Measurements from ENCODE around the gene SGSM1.
"Not testable (repeated sequence)": the region's sequence is repeated elsewhere in the genome, so short reads cannot be mapped to it uniquely, and the experiment has no call there.

The SGSM1 gene

DNA sequence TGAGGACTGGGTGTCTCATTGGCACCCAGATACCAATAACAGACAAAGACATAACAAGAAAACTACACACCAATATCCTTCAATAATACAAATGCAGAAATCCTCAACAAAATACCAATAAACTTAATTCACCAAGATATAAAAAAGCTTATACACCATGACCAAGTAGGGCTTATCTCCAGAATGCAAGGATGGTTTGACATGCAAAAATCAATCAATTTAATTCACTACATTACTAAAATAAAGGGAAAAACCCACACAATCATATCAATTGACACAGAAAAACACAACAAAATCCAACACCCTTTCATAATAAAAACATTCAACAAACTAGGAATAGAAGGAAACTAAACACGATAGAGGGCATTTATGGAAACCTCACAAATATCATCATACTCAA is 99.9 kb downstream of the SGSM1 start:
- DNase-seq (ENCODE audit: low spot score), result no peak

DNA sequence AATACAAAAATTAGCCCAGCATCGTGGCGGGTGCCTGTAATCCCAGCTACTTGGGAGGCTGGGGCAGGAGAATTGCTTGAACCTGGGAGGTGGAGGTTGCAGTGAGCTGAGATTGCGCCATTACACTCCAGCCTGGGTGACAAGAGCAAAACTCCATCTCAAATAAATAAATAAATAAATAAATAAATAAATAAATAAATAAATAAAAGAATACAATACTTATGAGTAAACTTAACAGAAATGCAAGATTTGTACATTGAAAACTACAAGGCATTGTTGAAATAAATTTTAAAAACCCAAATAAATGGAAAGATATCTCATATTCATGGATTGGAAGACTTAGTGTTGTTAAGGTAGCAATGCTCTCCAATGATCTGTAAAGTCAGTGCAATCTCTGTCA is 101.1 kb downstream of the SGSM1 start:
- not testable (repeated sequence) for DNase-seq (ENCODE audit: low spot score)

DNA sequence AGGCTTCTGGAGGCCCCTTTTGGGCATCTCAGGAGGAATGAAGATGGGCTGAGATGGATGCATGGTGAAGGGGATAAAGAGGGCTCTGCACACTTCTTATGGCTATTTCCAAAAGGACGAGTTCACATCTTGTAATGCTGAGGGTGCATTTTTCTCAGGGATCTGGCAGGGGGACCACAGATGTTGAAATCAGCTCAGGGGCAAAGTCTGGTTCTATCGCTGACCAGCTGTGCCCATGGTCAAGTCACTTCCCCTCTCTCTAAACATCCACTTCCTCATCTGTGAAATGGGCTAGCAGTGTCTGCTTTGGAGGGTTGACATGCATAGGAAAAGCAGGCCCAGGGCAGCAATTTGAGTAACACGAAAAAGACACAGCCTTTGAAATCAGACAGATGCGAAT is 114.0 kb downstream of the SGSM1 start:
- no peak for DNase-seq (ENCODE audit: low spot score)

DNA sequence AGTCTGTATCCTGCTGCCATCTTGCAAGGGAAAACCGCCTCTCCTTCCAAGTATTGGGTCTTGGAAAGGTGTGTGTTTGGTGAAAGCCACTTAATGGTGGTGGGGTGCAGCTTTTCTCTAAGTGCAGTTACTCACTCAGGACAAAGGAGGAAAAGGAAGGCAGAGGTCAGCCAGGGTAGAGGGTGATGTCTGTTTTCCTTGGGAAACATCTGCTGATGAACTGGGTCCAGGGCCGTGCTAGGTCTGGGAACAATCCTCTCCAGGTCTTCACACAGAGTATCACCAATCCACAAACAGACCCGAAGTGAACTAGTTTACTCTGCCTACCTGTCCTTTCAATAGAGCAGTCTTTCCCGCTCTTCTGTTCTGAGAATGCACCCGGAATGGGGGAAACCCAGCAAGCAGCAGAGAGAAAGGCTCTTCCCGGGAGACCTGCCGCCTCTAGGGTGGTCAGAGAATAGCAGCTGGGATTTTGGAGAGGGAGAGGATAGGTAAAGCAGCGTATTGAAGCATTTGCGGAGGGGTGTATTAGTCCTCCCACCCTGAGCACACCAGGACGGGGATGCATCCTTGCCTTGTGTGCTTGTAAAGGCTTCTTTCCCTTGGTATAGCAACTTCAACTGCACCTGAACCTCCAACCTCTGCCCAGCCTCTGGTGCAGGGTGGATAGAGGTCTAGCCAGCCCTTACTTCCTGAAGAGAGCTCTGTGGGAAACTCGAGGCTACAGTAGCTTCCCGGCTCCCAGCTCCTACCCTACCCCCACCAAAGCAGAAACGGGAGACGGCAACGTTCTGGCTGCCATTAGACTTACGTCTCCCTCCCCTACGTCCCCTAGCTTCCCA is 119.8 kb downstream of the SGSM1 start:
- no peak for DNase-seq (ENCODE audit: low spot score)

DNA sequence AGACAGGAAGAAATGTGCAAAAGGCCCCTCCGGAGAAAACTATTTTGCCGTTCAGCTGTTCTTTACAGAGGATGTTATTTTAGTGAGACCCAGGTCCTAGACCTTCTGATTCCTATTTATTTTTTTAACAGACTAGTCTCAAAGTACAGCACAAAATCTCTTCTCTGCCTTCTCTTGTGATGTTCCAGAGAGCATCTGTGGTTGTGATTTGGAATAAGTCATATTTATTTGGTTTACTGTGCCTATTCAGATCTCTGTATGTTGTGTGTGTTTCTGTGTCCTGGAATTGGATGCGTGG is 120.4 kb downstream of the SGSM1 start:
- DNase-seq (ENCODE audit: low spot score), result no peak

DNA sequence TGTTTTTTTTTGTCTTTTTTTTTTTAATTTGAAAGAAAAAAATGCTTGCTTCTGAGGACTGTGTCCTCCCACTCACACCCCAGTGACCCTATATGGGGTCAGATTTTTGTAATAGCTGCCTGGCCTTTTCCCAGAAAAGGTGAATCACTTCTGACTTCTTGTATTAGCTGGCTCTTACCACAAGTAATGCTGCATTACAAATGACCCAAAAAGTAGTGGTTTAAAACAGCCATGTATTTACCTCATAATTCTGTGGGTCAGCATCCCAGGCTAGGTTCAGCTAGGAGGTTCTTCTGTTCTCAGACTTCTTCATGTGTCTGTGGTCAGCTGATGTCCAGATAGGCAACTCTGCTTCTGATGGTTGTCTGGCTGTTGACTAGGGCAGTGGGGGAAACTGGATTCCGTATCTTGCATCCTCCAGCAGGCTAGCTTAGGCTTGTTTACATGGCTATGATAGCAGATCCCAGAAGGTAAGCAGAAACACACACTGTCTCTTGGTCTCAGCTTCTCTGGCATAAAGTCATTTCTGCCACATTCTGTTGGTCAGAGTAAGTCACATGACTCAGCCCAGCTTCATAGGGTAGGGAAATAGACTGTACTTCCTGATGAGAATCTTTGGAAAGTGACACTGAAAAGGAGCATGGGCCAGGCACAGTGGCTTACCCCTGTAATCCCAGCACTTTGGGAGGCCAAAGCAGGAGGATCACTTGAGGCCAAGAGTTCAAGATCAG is 121.0 kb downstream of the SGSM1 start:
- no peak for DNase-seq (ENCODE audit: low spot score)

DNA sequence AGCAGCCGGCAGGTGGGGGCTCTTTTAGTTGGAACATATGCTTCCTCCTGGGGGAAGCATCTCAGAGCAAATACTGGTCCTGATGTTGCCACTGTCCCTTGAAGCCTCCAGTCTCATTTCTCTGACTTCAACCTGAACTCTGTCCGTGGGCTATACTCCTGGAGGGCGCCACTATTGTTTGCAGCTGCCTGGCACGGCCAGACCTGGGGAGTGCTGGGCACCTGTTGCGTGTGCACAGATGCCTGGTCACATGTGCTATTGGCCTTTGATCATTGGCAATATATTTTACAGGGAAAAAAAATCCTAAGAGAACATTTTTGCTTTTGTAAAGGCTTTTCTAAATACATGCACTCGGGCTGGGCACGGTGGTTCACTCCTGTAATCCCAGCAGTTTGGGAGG is 122.3 kb downstream of the SGSM1 start:
- DNase-seq (ENCODE audit: low spot score), result no peak

DNA sequence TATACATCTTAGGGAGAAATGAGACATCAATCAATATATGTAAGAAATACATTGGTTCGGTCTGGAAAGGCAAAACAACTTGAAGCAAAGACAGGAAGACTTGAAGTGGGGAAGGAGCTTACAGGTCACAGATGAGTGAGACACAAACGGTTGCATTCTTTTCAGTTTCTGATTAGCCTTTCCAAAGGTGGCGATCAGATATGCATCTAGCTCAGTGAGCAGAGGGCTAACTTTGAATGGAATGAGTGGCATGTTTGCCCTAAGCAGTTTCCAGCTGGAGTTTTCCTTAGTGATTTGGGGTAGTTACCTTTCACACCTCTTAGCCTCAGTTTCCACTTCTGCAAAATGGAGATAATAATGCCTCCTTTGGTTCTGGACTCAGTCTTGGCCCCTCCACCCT is 124.7 kb downstream of the SGSM1 start:
- DNase-seq (ENCODE audit: low spot score), result no peak

DNA sequence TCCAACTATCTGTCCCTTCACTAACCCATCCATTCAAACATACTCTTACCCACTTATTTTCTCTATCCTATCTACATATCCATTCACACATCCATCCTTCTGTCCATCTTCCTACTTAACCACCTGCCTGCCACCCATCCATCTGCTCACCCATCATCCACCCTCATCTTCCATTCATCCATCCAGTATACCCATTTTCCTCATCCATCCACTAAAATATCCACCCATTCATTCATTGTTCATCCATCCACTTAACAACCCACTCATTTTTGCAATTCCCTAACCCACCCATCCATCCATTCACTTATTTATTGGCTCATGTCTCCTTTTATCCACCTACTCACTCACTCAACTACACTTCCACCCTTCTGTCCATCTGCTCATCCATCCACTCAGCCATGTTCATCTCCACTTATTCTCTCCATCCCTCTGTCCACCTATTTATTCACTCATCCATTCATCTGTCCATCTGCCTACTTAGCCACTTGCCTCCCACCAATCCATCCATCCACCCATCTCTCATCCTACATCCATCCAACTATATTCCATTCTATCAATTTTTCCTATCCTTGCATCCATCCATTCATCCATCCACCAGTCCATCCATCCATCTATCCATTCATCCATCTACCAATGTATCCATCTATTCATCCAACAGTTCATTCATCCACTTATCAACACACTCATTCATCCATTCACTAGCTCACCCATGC is 129.9 kb downstream of the SGSM1 start:
- DNase-seq (ENCODE audit: low spot score), result no peak

DNA sequence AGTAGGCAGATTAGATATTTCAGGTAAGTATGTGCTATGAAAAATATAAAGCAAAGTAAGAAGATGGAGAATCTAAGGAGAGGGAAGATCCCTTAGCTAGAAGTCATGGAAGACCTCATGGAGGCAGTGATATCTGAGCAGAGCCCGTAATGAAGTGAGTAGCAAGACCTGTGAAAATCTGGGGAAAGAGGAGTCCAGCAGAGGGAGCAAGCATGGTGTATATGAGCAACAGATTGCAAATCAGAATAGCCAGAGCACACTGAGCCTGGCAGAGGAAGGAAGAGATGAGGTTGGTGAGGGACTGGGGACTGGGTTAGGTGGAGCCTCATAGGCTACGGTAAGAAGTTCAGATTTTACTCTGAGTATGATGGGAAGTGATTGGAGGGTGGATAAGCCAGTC is 131.1 kb downstream of the SGSM1 start:
- DNase-seq (ENCODE audit: low spot score), result peak; percentile 14

DNA sequence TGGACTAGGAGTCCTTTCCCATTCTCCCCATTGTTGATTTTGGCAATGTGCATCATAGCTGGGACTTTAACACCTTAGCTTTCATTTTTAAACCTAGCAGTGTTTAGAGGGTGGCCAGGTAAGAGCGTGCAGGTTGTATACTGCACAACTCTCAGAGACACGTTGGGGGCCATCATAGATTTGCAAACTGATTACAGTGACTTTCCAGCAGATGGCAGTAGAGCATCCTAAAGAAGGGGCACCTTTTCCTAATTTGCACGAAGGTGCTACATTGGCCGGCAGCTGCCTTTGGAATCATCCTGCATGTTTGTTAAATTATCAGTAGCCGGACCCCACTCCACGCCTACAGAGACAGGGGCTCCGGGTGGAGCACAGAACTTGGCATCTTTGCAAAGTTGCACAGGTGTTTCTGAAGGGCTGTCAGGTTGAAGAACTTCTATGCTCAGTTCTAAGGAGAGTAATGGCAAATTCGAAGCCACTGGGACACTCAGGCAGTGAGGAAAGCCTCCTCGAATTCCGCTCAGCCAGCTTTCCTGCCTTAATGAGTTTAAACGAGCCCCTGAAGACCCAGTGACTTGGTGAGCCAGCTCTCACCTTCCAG is 132.8 kb downstream of the SGSM1 start:
- peak; percentile 71 for DNase-seq (ENCODE audit: low spot score)

DNA sequence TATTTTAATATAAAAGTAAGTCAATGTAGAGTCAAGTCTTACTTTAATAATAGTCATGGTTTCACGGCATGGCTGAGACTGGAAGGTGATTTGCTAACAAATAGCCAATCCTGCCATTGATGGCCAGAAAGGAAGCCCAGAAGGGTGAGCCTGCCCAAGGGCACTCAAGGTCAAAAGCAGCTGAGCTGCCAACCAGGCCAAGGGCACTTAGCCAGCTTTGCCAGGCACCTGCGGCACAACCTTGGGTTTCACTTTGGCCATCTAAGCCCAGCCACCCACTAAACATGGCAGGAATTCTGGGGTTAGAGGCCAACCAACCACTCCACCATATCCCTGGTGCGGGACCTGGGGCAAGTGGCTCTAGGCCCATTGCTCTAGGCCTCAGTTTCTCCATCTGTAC is 136.3 kb downstream of the SGSM1 start:
- no peak for DNase-seq (ENCODE audit: low spot score)

DNA sequence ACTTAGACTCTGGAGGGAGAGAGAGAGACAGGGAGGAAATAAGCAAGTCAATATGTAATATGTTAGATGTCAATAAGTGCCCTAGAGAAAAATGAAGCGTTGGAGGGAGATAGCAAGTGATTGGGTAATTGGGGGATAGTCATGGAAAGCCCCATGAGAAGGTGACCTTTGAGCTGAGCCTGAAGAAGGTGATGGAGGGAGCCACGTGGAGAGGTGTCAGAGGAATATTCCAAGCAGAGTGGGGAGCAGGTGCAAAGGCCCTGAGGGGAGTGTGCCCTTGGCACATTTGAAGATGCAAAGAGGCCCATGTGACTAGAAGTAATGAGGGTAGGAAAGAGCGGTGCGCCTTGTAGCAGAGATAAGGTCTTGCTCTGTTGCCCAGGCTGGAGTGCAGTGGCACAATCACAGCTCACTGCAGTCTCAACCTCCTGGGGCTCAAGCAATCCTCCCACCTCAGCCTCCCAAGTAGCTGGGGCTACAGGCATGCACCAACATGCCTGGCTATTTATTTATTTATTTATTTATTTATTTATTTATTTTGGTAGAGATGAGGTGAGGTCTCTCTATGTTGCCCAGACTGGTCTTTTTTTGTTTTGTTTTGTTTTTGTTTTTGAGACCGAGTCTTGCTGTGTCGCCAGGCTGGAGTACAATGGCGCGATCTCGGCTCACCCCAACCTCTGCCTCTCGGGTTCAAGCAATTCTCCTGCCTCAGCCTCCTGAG is 138.4 kb downstream of the SGSM1 start:
- DNase-seq (ENCODE audit: low spot score), result no peak

DNA sequence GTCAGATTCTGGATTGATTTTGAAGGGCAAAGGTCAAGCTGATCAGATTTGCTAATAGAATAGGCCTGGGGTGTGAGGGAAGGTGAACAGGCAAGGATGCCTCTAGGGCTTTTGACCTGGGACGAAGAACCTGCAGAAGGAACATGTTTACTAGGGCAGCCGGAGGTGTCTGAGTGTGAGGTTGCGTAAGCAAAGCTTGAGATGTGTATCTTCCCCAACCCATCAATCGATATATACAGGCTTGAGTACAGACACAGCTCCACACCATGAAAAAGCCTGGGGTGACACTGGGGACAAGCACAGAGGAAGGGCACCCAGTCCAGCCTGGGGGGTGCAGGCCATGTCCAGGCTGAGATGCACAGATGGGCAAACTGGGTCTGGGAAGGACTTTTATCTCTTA is 139.4 kb downstream of the SGSM1 start:
- no peak for DNase-seq (ENCODE audit: low spot score)

DNA sequence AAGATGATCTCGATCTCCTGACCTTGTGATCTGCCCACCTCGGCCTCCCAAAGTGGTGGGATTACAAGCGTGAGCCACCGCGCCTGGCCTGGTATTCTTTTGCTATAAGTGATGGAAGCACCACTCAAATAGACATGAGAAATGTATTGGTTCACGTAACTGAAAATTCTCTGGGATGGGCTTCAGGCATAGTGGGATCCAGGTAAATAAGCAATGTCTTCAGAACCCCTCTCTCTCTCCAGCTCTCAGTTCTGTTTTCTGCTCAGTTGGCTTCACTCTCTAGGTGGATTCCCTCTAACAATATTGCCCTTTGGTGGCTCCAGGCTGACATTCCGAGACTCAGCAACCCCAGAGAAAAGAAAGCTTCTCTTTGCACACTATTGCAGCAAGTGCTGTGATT is 141.4 kb downstream of the SGSM1 start:
- no peak for DNase-seq (ENCODE audit: low spot score)

DNA sequence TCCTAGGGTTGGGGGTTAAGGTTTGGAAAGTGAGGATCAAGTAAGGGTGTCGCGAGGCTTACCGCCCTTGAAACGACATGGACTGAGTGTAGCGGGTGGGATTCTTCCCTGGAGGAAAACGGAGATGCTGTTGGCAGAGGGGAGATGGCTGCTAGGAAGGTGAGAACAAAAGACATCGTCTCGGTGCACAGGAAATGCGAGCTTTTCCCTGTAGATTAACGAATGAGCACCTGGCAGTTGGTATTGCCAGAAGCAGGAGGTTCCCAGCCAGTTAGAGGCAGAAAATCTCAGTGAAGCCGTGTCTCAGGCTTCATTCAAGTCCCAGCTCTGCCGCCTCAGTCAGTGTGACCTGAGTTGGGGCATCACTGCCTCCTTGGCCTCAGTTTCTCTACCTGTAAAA is 141.9 kb downstream of the SGSM1 start:
- no peak for DNase-seq (ENCODE audit: low spot score)

DNA sequence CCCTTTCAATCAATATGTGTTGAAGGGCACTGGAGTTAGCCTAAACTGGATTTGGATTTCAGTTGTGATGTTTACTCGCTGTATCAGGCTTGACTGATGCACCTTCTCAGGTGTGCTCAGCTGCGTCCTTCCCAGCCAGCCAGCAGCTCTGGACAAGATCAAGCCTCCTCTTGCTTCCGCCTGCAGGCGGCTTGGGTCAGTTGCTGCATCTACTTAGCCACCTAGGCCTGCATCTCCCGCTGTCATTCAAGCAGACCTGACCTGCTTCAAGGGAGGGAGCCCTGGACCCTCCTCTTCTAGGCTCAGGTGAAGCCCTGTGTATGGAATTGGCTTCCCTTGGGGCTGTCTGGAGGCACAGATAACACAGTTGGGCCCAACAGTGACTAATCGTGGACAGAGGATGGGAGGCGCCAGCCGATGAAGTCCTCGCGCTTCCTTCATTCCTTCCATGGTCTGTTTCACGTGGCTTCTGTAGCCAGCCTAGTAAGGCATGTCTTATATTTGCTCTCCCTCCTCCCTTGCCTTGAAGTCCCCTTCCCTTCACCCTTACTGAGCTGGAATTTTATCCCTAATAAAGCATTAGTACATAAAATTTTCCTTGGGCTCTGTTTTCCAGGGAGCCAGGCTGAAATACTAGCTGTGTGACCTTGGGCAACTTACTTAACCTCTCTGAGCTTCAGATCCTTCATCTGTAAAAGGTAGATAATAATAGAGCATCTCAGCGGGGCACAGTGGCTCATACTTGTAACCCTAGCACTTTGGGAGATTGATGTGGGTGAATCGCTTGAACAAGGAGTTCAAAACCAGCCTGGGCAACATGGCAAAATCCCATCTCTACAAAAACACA is 142.6 kb downstream of the SGSM1 start:
- no peak for DNase-seq (ENCODE audit: low spot score)

DNA sequence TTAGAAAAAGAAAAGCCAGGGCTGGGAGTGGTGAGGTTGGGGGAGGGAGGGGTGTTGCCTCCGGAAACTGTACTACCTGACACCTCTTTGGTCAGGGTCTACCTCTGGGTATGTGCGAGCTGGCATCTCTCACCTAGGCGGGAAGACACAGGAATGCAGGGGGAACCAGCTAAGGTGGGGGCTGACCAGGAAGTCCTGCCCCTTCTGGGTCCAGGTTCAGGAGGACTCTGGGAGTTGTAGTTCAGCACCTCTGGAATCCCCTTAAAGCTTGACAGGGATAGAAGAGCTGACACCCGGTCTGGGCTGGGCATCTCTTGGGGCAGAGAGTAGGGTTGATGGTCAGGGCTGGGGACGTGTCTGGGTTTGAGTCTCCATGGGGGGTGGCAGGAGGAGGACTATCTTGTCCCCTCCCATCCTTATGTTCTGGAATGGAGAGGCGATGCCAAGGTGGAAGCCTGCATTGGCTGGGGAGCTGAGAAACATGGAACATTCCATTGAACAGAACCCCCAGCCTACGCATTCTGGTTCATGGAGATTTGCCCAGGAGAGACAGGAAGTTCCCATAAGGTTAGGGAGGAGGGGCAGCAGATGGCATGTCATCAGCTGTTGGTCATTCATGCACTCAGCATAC is 144.4 kb downstream of the SGSM1 start:
- DNase-seq (ENCODE audit: low spot score), result no peak

DNA sequence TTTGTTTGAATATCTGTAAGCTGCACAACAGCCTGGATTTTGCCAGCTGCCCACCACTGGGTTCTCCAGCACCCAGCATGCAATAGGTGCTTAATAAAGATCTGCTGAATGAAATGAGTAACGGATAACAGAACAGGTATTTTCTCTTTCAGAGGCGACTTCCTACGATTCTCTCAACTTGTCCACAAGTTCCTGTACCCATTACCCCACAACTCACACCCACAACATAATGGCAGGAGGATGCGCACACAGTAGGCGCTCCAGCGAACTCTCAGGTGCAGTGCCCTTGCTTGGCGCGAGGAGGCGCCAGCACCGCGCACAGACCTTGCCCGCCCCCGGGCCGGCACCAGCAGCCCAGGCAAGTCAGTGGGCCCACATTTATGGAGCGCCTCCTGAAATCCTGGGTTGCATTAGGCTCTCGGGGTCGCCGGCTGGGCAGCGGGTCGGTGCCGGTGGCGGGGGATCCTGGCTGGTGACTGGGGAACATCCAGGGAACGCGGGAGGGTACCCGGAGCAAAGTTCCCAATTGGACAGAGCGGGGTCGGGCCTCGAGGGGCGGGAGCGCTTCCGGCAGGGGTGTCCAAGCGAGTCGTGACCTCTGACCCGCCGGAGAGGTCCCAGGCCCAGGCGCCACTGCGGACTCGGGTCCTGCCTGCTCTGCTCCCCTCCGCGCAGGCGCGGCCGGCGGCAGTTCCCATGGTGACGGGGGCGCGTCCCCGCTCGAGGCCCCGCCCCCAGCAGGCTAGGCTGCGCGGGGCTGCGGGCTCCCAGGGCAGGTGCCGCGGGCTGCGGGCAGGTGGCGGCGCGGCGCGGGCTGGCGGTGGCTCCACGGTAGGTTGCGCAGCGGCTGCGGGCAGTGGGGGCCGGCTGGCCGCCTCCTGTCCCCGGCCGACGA is 146.2 kb downstream of the SGSM1 start, which contains the start of gene KIAA1671:
TSS of gene KIAA1671 (plus strand) at position 775 of the 895 bp plus-strand sequence. CDS start 75,284 bp downstream, outside the sequence.
- DNase-seq (ENCODE audit: low spot score), result peak; percentile 87
